Endothelial cell (in vitro differentiated cells): ENCODE data around the gene SAC3D1. TPM values are rescaled to one million over a fixed set of nuclear protein-coding genes. Genes with fewer than 3 reads are reported as not detected.

Experiments used
- DNase-seq: peaks from one replicate; pipeline ENCODE4 v3.0.0; 2021; ENCODE audit warnings: low spot score
- H3K27ac Mint-ChIP-seq: one replicate; pipeline ENCODE4 v1.8.0; 2021; ENCODE audit warnings: mixed read lengths, inconsistent platforms; ENCODE audit not compliant: unreplicated experiment
- H3K27me3 Mint-ChIP-seq: one replicate; pipeline ENCODE4 v1.8.0; 2021; ENCODE audit warnings: mild to moderate bottlenecking, moderate library complexity, mixed read lengths, inconsistent platforms; ENCODE audit not compliant: unreplicated experiment
- H3K36me3 Mint-ChIP-seq: one replicate; pipeline ENCODE4 v1.8.0; 2021; ENCODE audit warnings: mild to moderate bottlenecking, low read depth, mixed read lengths, inconsistent platforms; ENCODE audit not compliant: unreplicated experiment
- H3K4me1 Mint-ChIP-seq: one replicate; pipeline ENCODE4 v1.8.0; 2021; ENCODE audit warnings: mild to moderate bottlenecking, mixed read lengths, inconsistent platforms; ENCODE audit not compliant: unreplicated experiment
- H3K4me3 Mint-ChIP-seq: one replicate; pipeline ENCODE4 v1.8.0; 2021; ENCODE audit warnings: mild to moderate bottlenecking, mixed read lengths, inconsistent platforms; ENCODE audit not compliant: unreplicated experiment
- H3K9me3 Mint-ChIP-seq: one replicate; pipeline ENCODE4 v1.8.0; 2021; ENCODE audit warnings: mixed read lengths, inconsistent platforms; ENCODE audit not compliant: unreplicated experiment
- CTCF ChIP-seq: fragments of 200-600 bp; sonication (generic); IDR thresholded peaks from one replicate; pipeline ENCODE4 v1.5.0; 2021; ENCODE audit warnings: antibody characterized with exemption; ENCODE audit not compliant: unreplicated experiment
- microRNA-seq: library from miRNA; unstranded; fragments of <30 nt; microRNA quantifications from one replicate; pipeline ENCODE4, GENCODE V29; 2020; ENCODE audit not compliant: unreplicated experiment
- total RNA-seq: library from RNA; stranded (reverse); fragmentation: NEBNext Ultra II Directional; extraction: Animal tissue kit (Norgen Biotek cat#: 25700); gene quantifications from one replicate; pipeline ENCODE4 v1.2.1, GENCODE V29; 2021; ENCODE audit not compliant: unreplicated experiment

The SAC3D1 gene
- total RNA-seq, 1 donor from 2014 or later: 4.8 TPM

- no peak for TF ChIP-seq CTCF
- peaks cover 10% of the 10 kb centered on the region for H3K36me3 Mint-ChIP-seq
- no peak overlapping the region for H3K27ac Mint-ChIP-seq
- no peak overlapping the region for H3K4me3 Mint-ChIP-seq
- peaks cover 5% of the 10 kb centered on the region for H3K27me3 Mint-ChIP-seq
- H3K9me3 Mint-ChIP-seq: no peaks in the 10 kb centered on the region
- peaks cover 6% of the 10 kb centered on the region for H3K4me1 Mint-ChIP-seq
- DNase-seq: no peak
Measured at GRCh38 chr11:65089621-65090020, 48.6 kb downstream of the SAC3D1 start.

- peaks cover 5% of the 10 kb centered on the region for H3K27me3 Mint-ChIP-seq
- H3K27ac Mint-ChIP-seq: no peak overlapping the region
- no peak overlapping the region for H3K4me3 Mint-ChIP-seq
- DNase-seq: no peak
- H3K36me3 Mint-ChIP-seq: peaks cover 8% of the 10 kb centered on the region
- peaks cover 2% of the 10 kb centered on the region for H3K4me1 Mint-ChIP-seq
- no peaks in the 10 kb centered on the region for H3K9me3 Mint-ChIP-seq
- TF ChIP-seq CTCF: no peak
Measured at GRCh38 chr11:65090628-65091027, 49.6 kb downstream of the SAC3D1 start.

Small RNA genes within 50 kb of the gene (microRNA-seq; reads per million reads assigned to microRNA genes)
- gene MIR6879: 1.7 reads per million, percentile 26 among the genes with 10 or more reads in this experiment

Other genes starting within 250 kb of the SAC3D1 start
- gene MAP4K2, start 238.0 kb upstream of the SAC3D1 start, total RNA-seq: 202 TPM
- 56.3 TPM for gene MEN1, start 230.7 kb upstream of the SAC3D1 start, total RNA-seq
- gene CDC42BPG, start 196.6 kb upstream of the SAC3D1 start, total RNA-seq: 4.1 TPM
- gene EHD1, start 162.6 kb upstream of the SAC3D1 start, total RNA-seq: 84.0 TPM
- 22.4 TPM for gene ATG2A, start 124.0 kb upstream of the SAC3D1 start, total RNA-seq
- 13.3 TPM for gene PPP2R5B, start 116.5 kb upstream of the SAC3D1 start, total RNA-seq
- gene GPHA2, start 105.3 kb upstream of the SAC3D1 start, total RNA-seq: not detected
- gene MAJIN, start 69.1 kb upstream of the SAC3D1 start, total RNA-seq: not detected
- gene BATF2, start 44.2 kb upstream of the SAC3D1 start, total RNA-seq: not detected
- gene ARL2, start 27.1 kb upstream of the SAC3D1 start, total RNA-seq: 66.4 TPM
- gene SNX15, start 13.8 kb upstream of the SAC3D1 start, total RNA-seq: 19.4 TPM
- not detected for gene NAALADL1, start 17.3 kb downstream of the SAC3D1 start, total RNA-seq
- gene CDCA5, start 42.8 kb downstream of the SAC3D1 start, total RNA-seq: 14.8 TPM
- gene ZFPL1, start 43.0 kb downstream of the SAC3D1 start, total RNA-seq: 25.9 TPM
- 161 TPM for gene VPS51, start 55.0 kb downstream of the SAC3D1 start, total RNA-seq
- gene TM7SF2, start 70.7 kb downstream of the SAC3D1 start, total RNA-seq: 35.6 TPM
- 6.0 TPM for gene ZNHIT2, start 76.5 kb downstream of the SAC3D1 start, total RNA-seq
- 998 TPM for gene FAU, start 80.9 kb downstream of the SAC3D1 start, total RNA-seq
- gene MRPL49, start 81.1 kb downstream of the SAC3D1 start, total RNA-seq: 40.2 TPM
- gene SYVN1, start 93.3 kb downstream of the SAC3D1 start, total RNA-seq: 32.2 TPM
- not detected for gene SPDYC, start 129.0 kb downstream of the SAC3D1 start, total RNA-seq
- 148 TPM for gene CAPN1, start 140.7 kb downstream of the SAC3D1 start, total RNA-seq
- 17.9 TPM for gene POLA2, start 220.8 kb downstream of the SAC3D1 start, total RNA-seq